ENCODE results near the gene URM1.
"Not testable (repeated sequence)": the region's sequence is repeated elsewhere in the genome, so short reads cannot be mapped to it uniquely, and the experiment has no call there.

URM1 gene

GRCh38 chr9:128411364-128412119 lies 40.4 kb downstream of the URM1 start:
- TF ChIP-seq CTCF (IDR thresholded peaks at IDR 0.05; ENCODE audit: unreplicated experiment in 3 of 3): no peak
- H3K4me3 Mint-ChIP-seq: no peak overlapping the region
- no peaks in the 10 kb centered on the region for H3K36me3 Mint-ChIP-seq (ENCODE audit: low read depth)
- peak overlapping the region in 2 of 3 experiments; percentile 25 to 26 for H3K27ac Mint-ChIP-seq
- H3K9me3 Mint-ChIP-seq: no peaks in the 10 kb centered on the region
- peaks cover 32% of the 10 kb centered on the region for H3K27me3 Mint-ChIP-seq (ENCODE audit: low read depth)
- peaks cover 26% of the 10 kb centered on the region for H3K4me1 Mint-ChIP-seq

GRCh38 chr9:128412120-128412790 lies 41.1 kb downstream of the URM1 start:
- peak; percentile 62 to 70 (median 67) for TF ChIP-seq CTCF (IDR thresholded peaks at IDR 0.05; ENCODE audit: unreplicated experiment in 3 of 3)
- H3K9me3 Mint-ChIP-seq: no peaks in the 10 kb centered on the region
- peaks cover 32% of the 10 kb centered on the region for H3K27me3 Mint-ChIP-seq (ENCODE audit: low read depth)
- H3K4me1 Mint-ChIP-seq: peaks cover 24% of the 10 kb centered on the region
- H3K36me3 Mint-ChIP-seq (ENCODE audit: low read depth): no peaks in the 10 kb centered on the region
- H3K27ac Mint-ChIP-seq: no peak overlapping the region
- no peak overlapping the region for H3K4me3 Mint-ChIP-seq

GRCh38 chr9:128413728-128414127 lies 42.6 kb downstream of the URM1 start:
- not testable (repeated sequence) for H3K27ac Mint-ChIP-seq, H3K4me3 Mint-ChIP-seq

GRCh38 chr9:128414461-128414860 lies 43.3 kb downstream of the URM1 start:
- Mint-ChIP-seq H3K4me3 (no peak overlapping the region), H3K4me1 (peaks cover 14% of the 10 kb centered on the region), H3K36me3 (ENCODE audit: low read depth) (no peaks in the 10 kb centered on the region), H3K27me3 (ENCODE audit: low read depth) (peaks cover 32% of the 10 kb centered on the region), H3K9me3 (no peaks in the 10 kb centered on the region), H3K27ac (peak overlapping the region in 1 of 3 experiments; percentile 53)
- TF ChIP-seq CTCF (IDR thresholded peaks at IDR 0.05; ENCODE audit: unreplicated experiment in 3 of 3): peak in 2 of 3 experiments; percentile 5 to 11

More at GRCh38 chr9:128413728-128414127, 42.6 kb downstream of the URM1 start:
- Mint-ChIP-seq H3K27me3 (ENCODE audit: low read depth) (peaks cover 32% of the 10 kb centered on the region), H3K4me1 (peaks cover 17% of the 10 kb centered on the region)
- not testable (repeated sequence) for H3K36me3 Mint-ChIP-seq (ENCODE audit: low read depth); H3K9me3 Mint-ChIP-seq

GRCh38 chr9:128415281-128415680 lies 44.1 kb downstream of the URM1 start:
- H3K4me1 Mint-ChIP-seq: peaks cover 14% of the 10 kb centered on the region
- peak overlapping the region; percentile 40 to 73 (median 40) for H3K4me3 Mint-ChIP-seq
- no peak for TF ChIP-seq CTCF (IDR thresholded peaks at IDR 0.05; ENCODE audit: unreplicated experiment in 3 of 3)
- H3K27me3 Mint-ChIP-seq (ENCODE audit: low read depth): peaks cover 25% of the 10 kb centered on the region
- H3K9me3 Mint-ChIP-seq: no peaks in the 10 kb centered on the region
- H3K27ac Mint-ChIP-seq: peak overlapping the region in 2 of 3 experiments; percentile 76 to 91
- no peaks in the 10 kb centered on the region for H3K36me3 Mint-ChIP-seq (ENCODE audit: low read depth)

- peak overlapping the region; percentile 11 to 73 (median 45) for H3K4me3 Mint-ChIP-seq
- H3K36me3 Mint-ChIP-seq (ENCODE audit: low read depth): no peaks in the 10 kb centered on the region
- H3K27ac Mint-ChIP-seq: peak overlapping the region; percentile 75 to 91 (median 76)
- TF ChIP-seq CTCF (IDR thresholded peaks at IDR 0.05; ENCODE audit: unreplicated experiment in 3 of 3): no peak
- no peaks in the 10 kb centered on the region for H3K9me3 Mint-ChIP-seq
- H3K4me1 Mint-ChIP-seq: peaks cover 14% of the 10 kb centered on the region
- peaks cover 24% of the 10 kb centered on the region for H3K27me3 Mint-ChIP-seq (ENCODE audit: low read depth)
Observed at GRCh38 chr9:128416014-128416413, 44.8 kb downstream of the URM1 start.

Measured in nephron (organoid).